H1 (cell line): ENCODE measurements around the gene DLG1. TPM values are rescaled to one million over a fixed set of nuclear protein-coding genes. Genes with fewer than 3 reads are reported as not detected.

ENCODE experiments used
- CTCF ChIA-PET: fragments of 300-600 bp; sonication (Branson Sonifier 250); formaldehyde crosslinking; loops from one replicate; lab custom pipeline; 2021; ENCODE audit not compliant: partially characterized antibody; lab: Charles Lee
- POLR2A ChIA-PET: fragments of 300-600 bp; sonication (Branson Sonifier 250); formaldehyde crosslinking; loops from one replicate; lab custom pipeline; 2021; ENCODE audit warnings: inconsistent platforms; ENCODE audit not compliant: partially characterized antibody; lab: Charles Lee
- DNase-seq, 2 experiments: peaks; one replicate each; pipeline versions ENCODE4 v3.0.0 to v3.0.0-alpha.2; 2010 to 2022; ENCODE audit warnings: low spot score in 2 of 2, low read depth in 1 of 2, mixed read lengths in 1 of 2
- FAIRE-seq: peaks from 2 replicates; lab custom pipeline; 2011; peaks lifted over from hg19 to GRCh38; lab: Jason Lieb, UNC
- H2AFZ ChIP-seq: 2 replicates; pipeline ENCODE4 v1.8.1; 2012; ENCODE audit warnings: low read length, inconsistent platforms
- H2AK5ac ChIP-seq: 2 replicates; pipeline ENCODE4 v1.6.1; 2013; ENCODE audit warnings: low read depth, low read length
- H2BK120ac ChIP-seq: replicated peaks from 2 replicates; pipeline ENCODE3; 2013; ENCODE audit warnings: low read depth, low read length, inconsistent platforms
- H2BK12ac ChIP-seq: 2 replicates; pipeline ENCODE4 v1.6.1; 2013; ENCODE audit warnings: low read depth, low read length
- H2BK15ac ChIP-seq: 2 replicates; pipeline ENCODE4 v1.6.1; 2013; ENCODE audit warnings: low read length
- H2BK20ac ChIP-seq: 2 replicates; pipeline ENCODE4 v1.6.1; 2013; ENCODE audit warnings: low read length
- H2BK5ac ChIP-seq: 2 replicates; pipeline ENCODE4 v1.6.1; 2013; ENCODE audit warnings: low read depth, low read length
- H3K14ac ChIP-seq: 2 replicates; pipeline ENCODE4 v1.6.1; 2013; ENCODE audit warnings: inconsistent platforms; ENCODE audit not compliant: insufficient read length
- H3K18ac ChIP-seq: 2 replicates; pipeline ENCODE4 v1.6.1; 2013; ENCODE audit warnings: low read length; ENCODE audit errors: extremely low read depth
- H3K23ac ChIP-seq: 2 replicates; pipeline ENCODE4 v1.6.1; 2013; ENCODE audit warnings: inconsistent platforms; ENCODE audit not compliant: insufficient read length
- H3K23me2 ChIP-seq: 2 replicates; pipeline ENCODE4 v1.6.1; 2013; ENCODE audit warnings: low read depth, low read length
- H3K27ac ChIP-seq: 2 replicates; pipeline ENCODE4 v1.6.1; 2011; ENCODE audit warnings: low read depth, low read length, inconsistent platforms
- H3K27me3 ChIP-seq, 4 experiments: replicated peaks in 1 of 4; 1 replicate in 1 of 4; 2 replicates in 3 of 4; pipeline versions ENCODE4 v1.6.1 to v1.8.1; 2011 to 2013; ENCODE audit warnings: low read length in 3 of 4, mild to moderate bottlenecking in 3 of 4, inconsistent platforms in 2 of 4, mixed read lengths in 2 of 4, moderate library complexity in 1 of 4; ENCODE audit not compliant: control insufficient read depth in 3 of 4, insufficient read depth in 3 of 4; ENCODE audit errors: extremely low read depth in 1 of 4
- H3K36me3 ChIP-seq, 4 experiments: 2 replicates each; pipeline versions ENCODE4 v1.6.1 to v1.8.1; 2011 to 2013; ENCODE audit warnings: mild to moderate bottlenecking in 4 of 4, low read length in 3 of 4, moderate library complexity in 2 of 4, control low read depth in 1 of 4, inconsistent platforms in 1 of 4; ENCODE audit not compliant: insufficient read depth in 4 of 4, control insufficient read depth in 2 of 4
- H3K4ac ChIP-seq: replicated peaks from 2 replicates; pipeline ENCODE3; 2013; ENCODE audit warnings: low read length, low read depth, mixed read lengths, inconsistent platforms; ENCODE audit not compliant: insufficient read length
- H3K4me1 ChIP-seq, 4 experiments: replicated peaks in 1 of 4; 1 replicate in 1 of 4; 2 replicates in 3 of 4; pipeline versions ENCODE4 v1.6.1 to v1.8.1; 2011 to 2013; ENCODE audit warnings: low read length in 3 of 4, inconsistent platforms in 2 of 4, mixed read lengths in 1 of 4; ENCODE audit not compliant: insufficient read depth in 4 of 4, control insufficient read depth in 3 of 4
- H3K4me2 ChIP-seq, 2 experiments: 2 replicates each; pipeline versions ENCODE4 v1.6.1 to v1.8.1; 2011 to 2013; ENCODE audit warnings: low read depth in 2 of 2, low read length in 2 of 2, control low read depth in 1 of 2, inconsistent platforms in 1 of 2, mild to moderate bottlenecking in 1 of 2; ENCODE audit not compliant: insufficient read depth in 1 of 2
- H3K4me3 ChIP-seq, 4 experiments: fragments of 200-600, 300-600 bp in 1 of 4; sonication (generic), shearing (Covaris generic), sonication (Bioruptor Twin) in 1 of 4; 2 replicates each; pipeline versions ENCODE4 v1.5.1 to v1.8.1; 2011 to 2016; ENCODE audit warnings: low read length in 4 of 4, low read depth in 3 of 4, control low read depth in 2 of 4, inconsistent platforms in 2 of 4, mild to moderate bottlenecking in 2 of 4, mixed read lengths in 1 of 4, moderate library complexity in 1 of 4; ENCODE audit not compliant: insufficient read depth in 2 of 4; ENCODE audit errors: extremely low read depth in 1 of 4
- H3K56ac ChIP-seq: replicated peaks from 2 replicates; pipeline ENCODE3; 2013; ENCODE audit warnings: low read depth, mild to moderate bottlenecking, mixed read lengths, low read length, inconsistent platforms; ENCODE audit not compliant: insufficient read length
- H3K79me1 ChIP-seq: 2 replicates; pipeline ENCODE4 v1.6.1; 2013; ENCODE audit warnings: low read depth, low read length, control low read depth
- H3K79me2 ChIP-seq, 2 experiments: 2 replicates each; pipeline versions ENCODE4 v1.6.1 to v1.8.1; 2012 to 2013; ENCODE audit warnings: low read length in 2 of 2, mild to moderate bottlenecking in 2 of 2, inconsistent platforms in 1 of 2; ENCODE audit not compliant: insufficient read depth in 2 of 2, control insufficient read depth in 1 of 2
- H3K9ac ChIP-seq, 4 experiments: replicated peaks in 1 of 4; 1 replicate in 1 of 4; 2 replicates in 3 of 4; pipeline versions ENCODE4 v1.6.1 to v1.8.1; 2011 to 2013; ENCODE audit warnings: low read depth in 3 of 4, low read length in 3 of 4, control low read depth in 2 of 4, mild to moderate bottlenecking in 2 of 4, moderate library complexity in 2 of 4, inconsistent platforms in 1 of 4; ENCODE audit errors: extremely low read depth in 1 of 4
- H3K9me3 ChIP-seq, 2 experiments: 2 replicates each; pipeline versions ENCODE4 v1.6.1 to v1.8.1; 2012 to 2013; ENCODE audit warnings: mild to moderate bottlenecking in 2 of 2, moderate library complexity in 2 of 2, control low read depth in 1 of 2, inconsistent platforms in 1 of 2, low read depth in 1 of 2, low read length in 1 of 2, mixed read lengths in 1 of 2; ENCODE audit not compliant: insufficient read depth in 2 of 2
- H4K20me1 ChIP-seq, 2 experiments: replicated peaks in 1 of 2; 2 replicates each; pipeline versions ENCODE3 to v1.8.1; 2011 to 2013; ENCODE audit warnings: inconsistent platforms in 2 of 2, low read length in 2 of 2, mild to moderate bottlenecking in 1 of 2; ENCODE audit not compliant: insufficient read depth in 2 of 2, control insufficient read depth in 1 of 2
- H4K5ac ChIP-seq: 2 replicates; pipeline ENCODE4 v1.6.1; 2013; ENCODE audit warnings: low read length, low read depth, mixed read lengths, inconsistent platforms; ENCODE audit not compliant: insufficient read length
- H4K8ac ChIP-seq: 2 replicates; pipeline ENCODE4 v1.8.0; 2013; ENCODE audit warnings: mild to moderate bottlenecking, moderate library complexity, low read length, inconsistent platforms; ENCODE audit not compliant: insufficient read depth; ENCODE audit errors: extremely low read depth
- H4K91ac ChIP-seq: replicated peaks from 2 replicates; pipeline ENCODE3; 2013; ENCODE audit warnings: low read length, mixed read lengths, inconsistent platforms; ENCODE audit not compliant: insufficient read length
- BCL11A ChIP-seq, 2 experiments: IDR thresholded peaks; one replicate each; pipeline ENCODE4 v1.6.1; 2011; ENCODE audit warnings: low read depth in 2 of 2, low read length in 2 of 2, mild to moderate bottlenecking in 2 of 2
- FOSL1 ChIP-seq: IDR thresholded peaks from 2 replicates; pipeline ENCODE4 v1.6.1; 2011; ENCODE audit warnings: mild to moderate bottlenecking, low read depth, low read length, moderate library complexity; ENCODE audit not compliant: insufficient read depth
- JUND ChIP-seq: IDR thresholded peaks from 2 replicates; pipeline ENCODE4 v1.6.1; 2011; ENCODE audit warnings: mild to moderate bottlenecking, improper control_type of control experiment, low read length
- MAFK ChIP-seq: IDR thresholded peaks from 2 replicates; pipeline ENCODE4 v1.6.1; 2012; ENCODE audit warnings: low read depth, mild to moderate bottlenecking, improper control_type of control experiment, low read length
- NANOG ChIP-seq: IDR thresholded peaks from 2 replicates; pipeline ENCODE4 v1.6.1; 2011; ENCODE audit warnings: low read length, low read depth, mild to moderate bottlenecking, inconsistent platforms; ENCODE audit not compliant: insufficient read depth, poor library complexity, severe bottlenecking
- POLR2A ChIP-seq, 2 experiments: IDR thresholded peaks; 1 replicate in 1 of 2; 2 replicates in 1 of 2; pipeline ENCODE4 v1.6.1; 2011; ENCODE audit warnings: low read depth in 2 of 2, low read length in 2 of 2, mild to moderate bottlenecking in 2 of 2; ENCODE audit errors: control extremely low read depth in 1 of 2
- RFX5 ChIP-seq: IDR thresholded peaks from 2 replicates; pipeline ENCODE4 v1.6.1; 2011; ENCODE audit warnings: low read depth, low read length, improper control_type of control experiment, borderline replicate concordance
- RXRA ChIP-seq: IDR thresholded peaks from 2 replicates; pipeline ENCODE4 v1.6.1; 2011; ENCODE audit warnings: low read depth, mild to moderate bottlenecking, low read length, moderate library complexity; ENCODE audit not compliant: insufficient read depth
- SIRT6 ChIP-seq: IDR thresholded peaks from one replicate; pipeline ENCODE4 v1.7.1; 2012; ENCODE audit warnings: low read length, inconsistent platforms
- TBP ChIP-seq: IDR thresholded peaks from 2 replicates; pipeline ENCODE4 v1.6.1; 2011; ENCODE audit warnings: low read depth, low read length, improper control_type of control experiment
- whole genome bisulfite sequencing, 2 experiments: shearing (Covaris generic) in 1 of 2; methylation state at CpG; one replicate each; pipeline versions ENCODE4 v1.1.6 to v1.1.7; 2013 to 2015; ENCODE audit warnings: low lambda C conversion rate in 2 of 2, mixed read lengths in 2 of 2, inconsistent platforms in 1 of 2, low coverage in 1 of 2, missing lambda C conversion rate in 1 of 2; ENCODE audit not compliant: insufficient replicate concordance in 2 of 2, insufficient coverage in 1 of 2, insufficient read length in 1 of 2; ENCODE audit errors: extremely low coverage in 1 of 2, missing lambda C conversion rate in 1 of 2; 5-methylcytosine and 5-hydroxymethylcytosine counted together
- polyA plus RNA-seq, 7 experiments: library from polyadenylated mRNA; depleted of rRNA in 3 of 7; stranded (reverse) in 5 of 7; unstranded in 2 of 7; fragments of >200 nt in 5 of 7; fragments of 200-250 nt in 2 of 7; gene quantifications; 1 replicate in 5 of 7; 2 replicates in 1 of 7; 4 replicates in 1 of 7; pipeline versions ENCODE4 v1.2.1 to v1.2.3, GENCODE V29; 2011 to 2013; ENCODE audit warnings: missing spikeins in 2 of 7, mixed read lengths in 2 of 7
- total RNA-seq: library from RNA; stranded (reverse); fragmentation: NEBNext Ultra II Directional; extraction: Animal tissue kit (Norgen Biotek cat#: 25700); gene quantifications from 2 replicates; pipeline ENCODE4 v1.2.1, GENCODE V29; 2021
- TF ChIP-seq, protein P1 (sequence below): IDR thresholded peaks from 2 replicates; pipeline ENCODE4 v1.6.1; 2011; ENCODE audit warnings: low read depth, mild to moderate bottlenecking, low read length; ENCODE audit not compliant: insufficient read depth
- TF ChIP-seq, protein P2 (sequence below): IDR thresholded peaks from 2 replicates; pipeline ENCODE4 v1.6.1; 2012; ENCODE audit warnings: inconsistent platforms

The DLG1 gene
- total and polyA plus RNA-seq, 2 of the 8 experiments (the other 6 are each of a cell fraction or from before 2014, with no cell fraction given): 13.4 to 78.8 TPM

DNA sequence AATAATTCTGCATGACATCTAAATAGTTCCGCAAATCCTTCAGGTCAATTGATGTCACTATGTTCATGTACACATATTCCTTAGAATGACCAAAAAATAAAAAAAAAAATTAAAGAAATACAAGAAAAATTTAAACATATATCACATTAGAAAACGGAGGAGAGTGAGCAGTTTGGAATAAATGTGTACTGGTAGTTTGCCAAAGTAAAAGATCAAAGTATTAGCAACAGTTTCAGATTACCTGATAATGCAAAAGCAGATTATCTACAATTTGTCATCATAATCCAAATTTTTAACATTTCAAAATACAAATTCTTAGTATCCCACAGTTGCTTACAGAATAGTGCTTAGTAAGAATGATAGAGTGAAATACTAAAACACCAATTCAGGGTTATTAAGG, 1.9 kb downstream of the DLG1 start:
- no peak overlapping the region for H4K91ac ChIP-seq
- no peak overlapping the region for H3K14ac ChIP-seq
- peaks cover 0 to 57% of the 10 kb centered on the region in 2 experiments; a peak in 2 of 4 replicates for H3K79me2 ChIP-seq
- H3K23me2 ChIP-seq: peaks cover 6% of the 10 kb centered on the region
- H2BK5ac ChIP-seq: no peak overlapping the region
- peak overlapping the region in 1 of 4 experiments; percentile 67; a peak in 1 of 7 replicates for H3K9ac ChIP-seq
- H2BK120ac ChIP-seq: no peak overlapping the region
- peaks cover 0 to 8% (median 5%) of the 10 kb centered on the region in 4 experiments; a peak in 3 of 7 replicates for H3K4me1 ChIP-seq
- H3K18ac ChIP-seq: no peak overlapping the region
- H3K4me3 ChIP-seq: peak overlapping the region; percentile 66 to 89 (median 87); a peak in 7 of 8 replicates
- no peak overlapping the region for H2BK15ac ChIP-seq
- H3K36me3 ChIP-seq: peaks cover 0 to 23% (median 9%) of the 10 kb centered on the region in 4 experiments; a peak in 5 of 8 replicates
- no peak for FAIRE-seq
- peaks cover 6% of the 10 kb centered on the region in 2 experiments for H4K20me1 ChIP-seq
- no peak overlapping the region for H3K23ac ChIP-seq
- H2BK12ac ChIP-seq: no peak overlapping the region
- no peak overlapping the region for H4K5ac ChIP-seq
- ChIA-PET CTCF (interaction anchor here (0.6 kb wide), 1 partner anchor 39 kb away, joined by 3 read pairs; no protein-coding TSS in a partner anchor), POLR2A (interaction anchor here (1.1 kb wide), 1 partner anchor 8 kb away, joined by 3 read pairs; no protein-coding TSS in a partner anchor)
- WGBS, 2 experiments: 50% methylated on average over 2 of the region's 2 CpGs; no CpG with 5 or more reads in 1 of the 2 experiments
- H3K4me2 ChIP-seq: peak overlapping the region; percentile 84 to 87
- H2AFZ ChIP-seq: no peak overlapping the region
- H3K56ac ChIP-seq: no peak overlapping the region
- H3K27ac ChIP-seq: no peak overlapping the region
- H4K8ac ChIP-seq: no peak overlapping the region
- no peak overlapping the region for H2BK20ac ChIP-seq
- TF ChIP-seq TBP (no peak), POLR2A (IDR thresholded peaks at IDR 0.05; ENCODE audit: control extremely low read depth in 1 of 2, low read depth in 2 of 2, low read length in 2 of 2) (no peak), RFX5 (no peak), MAFK (no peak), SIRT6 (no peak), NANOG (no peak), RXRA (no peak), FOSL1 (no peak), JUND (no peak), BCL11A (IDR thresholded peaks at IDR 0.05; ENCODE audit: low read depth in 2 of 2, low read length in 2 of 2) (no peak)
- TF ChIP-seq, protein P1, sequence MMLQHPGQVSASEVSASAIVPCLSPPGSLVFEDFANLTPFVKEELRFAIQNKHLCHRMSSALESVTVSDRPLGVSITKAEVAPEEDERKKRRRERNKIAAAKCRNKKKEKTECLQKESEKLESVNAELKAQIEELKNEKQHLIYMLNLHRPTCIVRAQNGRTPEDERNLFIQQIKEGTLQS: no peak
- TF ChIP-seq, protein P2, sequence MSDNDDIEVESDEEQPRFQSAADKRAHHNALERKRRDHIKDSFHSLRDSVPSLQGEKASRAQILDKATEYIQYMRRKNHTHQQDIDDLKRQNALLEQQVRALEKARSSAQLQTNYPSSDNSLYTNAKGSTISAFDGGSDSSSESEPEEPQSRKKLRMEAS: no peak
- DNase-seq: no peak
- H3K79me1 ChIP-seq: no peaks in the 10 kb centered on the region
- no peaks in the 10 kb centered on the region for H3K27me3 ChIP-seq
- no peak overlapping the region for H2AK5ac ChIP-seq
- no peaks in the 10 kb centered on the region for H3K9me3 ChIP-seq
- H3K4ac ChIP-seq: no peak overlapping the region
